Measurements from ENCODE around the gene EPHB1. TPM values are rescaled to one million over a fixed set of nuclear protein-coding genes. Genes with fewer than 3 reads are reported as not detected.

The EPHB1 gene
- total and polyA plus RNA-seq, 2 of the 13 experiments (the other 11 are each of a cell fraction or from before 2014, with no cell fraction given), result 0.07 to 0.21 TPM

DNA sequence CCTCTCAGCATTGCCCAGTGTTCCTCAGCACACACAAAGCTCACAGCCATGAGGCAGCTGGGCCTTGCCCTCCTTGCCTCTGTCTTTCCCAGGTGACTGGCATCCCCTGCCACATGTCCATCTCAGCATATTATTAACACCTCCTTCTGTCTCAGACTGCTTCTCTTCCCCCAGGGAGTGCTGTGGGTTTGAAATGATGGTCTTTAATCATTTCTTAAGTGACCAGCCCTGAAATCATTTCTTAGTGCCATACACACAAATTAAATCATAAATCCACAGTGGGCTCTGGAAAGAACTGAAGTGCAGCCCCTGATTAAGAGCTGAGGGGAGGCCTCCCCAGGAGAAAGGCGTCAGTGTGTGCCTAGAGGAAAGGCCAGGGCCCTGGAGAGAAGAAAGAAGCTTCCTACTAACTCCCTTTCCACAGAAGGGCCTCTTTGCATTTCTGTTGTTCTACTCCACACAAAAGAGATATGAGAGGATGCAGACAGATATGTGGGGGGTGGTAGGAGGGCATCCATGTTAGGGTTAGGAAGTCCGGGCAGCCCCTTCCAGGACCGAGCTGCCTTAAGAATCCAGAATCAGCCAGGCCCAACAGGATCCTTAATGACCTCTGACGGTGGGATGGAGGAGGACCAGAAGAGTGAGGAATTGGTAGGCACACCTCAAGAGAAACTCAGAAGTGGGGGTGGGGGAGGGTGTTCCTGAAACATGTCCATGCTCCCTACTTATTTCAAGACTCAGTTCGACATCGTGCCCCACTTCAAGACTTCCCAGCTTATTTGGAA lies 290.8 kb downstream of the EPHB1 start:
- H3K27ac ChIP-seq (ENCODE audit: extremely low read length, insufficient read depth, low read length), result no peak overlapping the region
- no peak overlapping the region for H2AFZ ChIP-seq (ENCODE audit: low read length)
- WGBS (ENCODE audit: low lambda C conversion rate), result 0% methylated on average over 6 of the region's 6 CpGs
- H3K9ac ChIP-seq (ENCODE audit: insufficient read depth, low read depth, low read length), result no peak overlapping the region
- ATAC-seq (no peak), DNase-seq (ENCODE audit: low spot score) (no peak), FAIRE-seq (no peak)
- BruUV-seq (replicated peaks), result no TSS peak
- H3K79me2 ChIP-seq (ENCODE audit: insufficient read depth, low read length), result no peaks in the 10 kb centered on the region
- no peak overlapping the region for H3K4me3 ChIP-seq (replicated peaks in 1 of 3; ENCODE audit: insufficient read depth in 1 of 3, low read depth in 2 of 3, low read length in 3 of 3)
- no peak for TF ChIP-seq MNT (IDR thresholded peaks at IDR 0.05)
- no peak for TF ChIP-seq NFIC (IDR thresholded peaks at IDR 0.05; ENCODE audit: low read length)
- no peak for TF ChIP-seq PLRG1 (conservative IDR thresholded peaks at IDR 0.05)
- no peak for TF ChIP-seq ZNF775 (CRISPR knock-in tag; IDR thresholded peaks at IDR 0.05; ENCODE audit: borderline replicate concordance)
- TF ChIP-seq, protein P1, sequence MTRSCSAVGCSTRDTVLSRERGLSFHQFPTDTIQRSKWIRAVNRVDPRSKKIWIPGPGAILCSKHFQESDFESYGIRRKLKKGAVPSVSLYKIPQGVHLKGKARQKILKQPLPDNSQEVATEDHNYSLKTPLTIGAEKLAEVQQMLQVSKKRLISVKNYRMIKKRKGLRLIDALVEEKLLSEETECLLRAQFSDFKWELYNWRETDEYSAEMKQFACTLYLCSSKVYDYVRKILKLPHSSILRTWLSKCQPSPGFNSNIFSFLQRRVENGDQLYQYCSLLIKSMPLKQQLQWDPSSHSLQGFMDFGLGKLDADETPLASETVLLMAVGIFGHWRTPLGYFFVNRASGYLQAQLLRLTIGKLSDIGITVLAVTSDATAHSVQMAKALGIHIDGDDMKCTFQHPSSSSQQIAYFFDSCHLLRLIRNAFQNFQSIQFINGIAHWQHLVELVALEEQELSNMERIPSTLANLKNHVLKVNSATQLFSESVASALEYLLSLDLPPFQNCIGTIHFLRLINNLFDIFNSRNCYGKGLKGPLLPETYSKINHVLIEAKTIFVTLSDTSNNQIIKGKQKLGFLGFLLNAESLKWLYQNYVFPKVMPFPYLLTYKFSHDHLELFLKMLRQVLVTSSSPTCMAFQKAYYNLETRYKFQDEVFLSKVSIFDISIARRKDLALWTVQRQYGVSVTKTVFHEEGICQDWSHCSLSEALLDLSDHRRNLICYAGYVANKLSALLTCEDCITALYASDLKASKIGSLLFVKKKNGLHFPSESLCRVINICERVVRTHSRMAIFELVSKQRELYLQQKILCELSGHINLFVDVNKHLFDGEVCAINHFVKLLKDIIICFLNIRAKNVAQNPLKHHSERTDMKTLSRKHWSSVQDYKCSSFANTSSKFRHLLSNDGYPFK (CRISPR knock-in tag; IDR thresholded peaks at IDR 0.05; ENCODE audit: borderline replicate concordance), result no peak
- no peak for TF ChIP-seq ZNF580 (CRISPR knock-in tag; IDR thresholded peaks at IDR 0.05; ENCODE audit: borderline replicate concordance, low read depth)
- no peak for TF ChIP-seq GATAD1 (CRISPR knock-in tag; IDR thresholded peaks at IDR 0.05)
- in situ Hi-C loops (cut with HindIII; ENCODE audit: extremely low pct_ligation_motif_present, low pct_unique_long_range_greater_than_20kb) (no loop called here), intact Hi-C loops (cut with micrococcal nuclease; ENCODE audit: unreplicated experiment) (no loop called here)
- ChIA-PET CTCF (ENCODE audit: low intra/inter-chr PET ratio, low total read pairs) (no interaction called here), POLR2A (no interaction called here)
- H3K4me1 ChIP-seq (ENCODE audit: insufficient read depth, low read length), result no peaks in the 10 kb centered on the region
- H3K36me3 ChIP-seq (replicated peaks in 1 of 2; ENCODE audit: control insufficient read depth in 1 of 2, insufficient read depth in 2 of 2, low read length in 2 of 2), result no peaks in the 10 kb centered on the region
- no peaks in the 10 kb centered on the region; a peak in 1 of 5 replicates for H3K27me3 ChIP-seq (ENCODE audit: control insufficient read depth in 1 of 2, insufficient read depth in 2 of 2, low read length in 2 of 2)
- no peaks in the 10 kb centered on the region for H3K9me3 ChIP-seq (ENCODE audit: low read length)
- H3K4me2 ChIP-seq (ENCODE audit: low read depth, low read length), result no peak overlapping the region
- no peaks in the 10 kb centered on the region for H4K20me1 ChIP-seq (ENCODE audit: insufficient read depth, low read length)
